HG03558 (cell line): Measurements from ENCODE around the gene TBC1D21.

ENCODE experiments used
- ATAC-seq: cut with Tn5 transposase; IDR thresholded peaks from one replicate; pipeline ENCODE4 v1.9.1; 2021; ENCODE audit warnings: moderate number of reproducible peaks; ENCODE audit not compliant: unreplicated experiment; ENCODE audit errors: extremely low read depth

Gene TBC1D21

GRCh38 chr15:73905225-73905827, 32.0 kb downstream of the TBC1D21 start:
- no peak for ATAC-seq

DNA sequence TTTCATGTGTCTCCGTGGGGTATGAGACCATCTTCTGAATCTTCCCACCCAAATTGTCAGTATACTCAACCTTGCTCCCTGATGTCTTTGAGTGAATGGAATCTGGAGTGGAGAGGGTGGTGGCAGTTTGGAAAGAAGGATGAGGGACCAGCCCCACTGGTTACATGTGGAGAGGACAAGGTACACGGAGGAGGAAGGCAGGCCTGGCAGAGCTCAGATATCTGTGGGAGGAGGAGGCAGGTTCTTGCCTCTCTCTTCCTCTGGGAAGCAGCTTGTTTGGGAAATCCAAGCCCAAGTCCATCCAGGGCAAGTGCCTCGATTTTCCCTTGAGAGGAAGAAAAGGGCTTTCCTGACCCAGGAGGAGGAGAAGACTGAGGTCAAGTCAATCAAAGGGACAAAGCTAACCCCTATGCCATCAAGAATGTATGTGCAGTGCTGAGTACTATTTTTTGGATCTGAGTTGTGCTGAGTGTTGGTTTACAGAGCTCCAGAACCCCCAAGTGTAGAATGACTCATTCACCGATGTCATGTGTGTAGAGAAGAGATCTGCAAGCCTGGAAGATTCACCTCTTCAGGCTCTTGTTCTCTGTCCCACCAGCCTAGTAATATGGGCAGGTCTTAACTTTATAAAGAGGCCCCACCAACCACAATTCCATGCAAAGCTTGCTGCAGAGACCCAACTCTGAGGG, 33.1 kb downstream of the TBC1D21 start:
- no peak for ATAC-seq

GRCh38 chr15:73907035-73907408, 33.7 kb downstream of the TBC1D21 start:
- no peak for ATAC-seq

GRCh38 chr15:73908030-73908821, 34.9 kb downstream of the TBC1D21 start:
- no peak for ATAC-seq

DNA sequence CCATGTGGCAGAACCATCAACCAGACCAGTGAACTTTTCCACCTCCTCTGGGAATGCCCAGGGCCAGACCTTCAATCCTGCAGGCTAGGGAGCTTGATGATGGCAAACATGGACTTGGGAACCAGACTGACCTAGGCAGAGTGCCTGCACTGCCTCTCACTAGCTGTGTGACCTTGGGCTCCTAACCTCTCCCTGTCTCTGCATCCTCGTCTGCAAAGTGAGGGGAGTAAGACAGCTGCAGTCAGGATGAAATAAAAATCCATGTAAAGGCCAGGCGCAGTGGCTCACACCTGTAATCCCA, 35.4 kb downstream of the TBC1D21 start:
- no peak for ATAC-seq

- ATAC-seq, result no peak
Observed at GRCh38 chr15:73909651-73910050, 36.3 kb downstream of the TBC1D21 start.

- no peak for ATAC-seq
Observed at GRCh38 chr15:73910522-73911303, 37.3 kb downstream of the TBC1D21 start.

GRCh38 chr15:73912030-73912596, 38.7 kb downstream of the TBC1D21 start:
- ATAC-seq, result no peak

DNA sequence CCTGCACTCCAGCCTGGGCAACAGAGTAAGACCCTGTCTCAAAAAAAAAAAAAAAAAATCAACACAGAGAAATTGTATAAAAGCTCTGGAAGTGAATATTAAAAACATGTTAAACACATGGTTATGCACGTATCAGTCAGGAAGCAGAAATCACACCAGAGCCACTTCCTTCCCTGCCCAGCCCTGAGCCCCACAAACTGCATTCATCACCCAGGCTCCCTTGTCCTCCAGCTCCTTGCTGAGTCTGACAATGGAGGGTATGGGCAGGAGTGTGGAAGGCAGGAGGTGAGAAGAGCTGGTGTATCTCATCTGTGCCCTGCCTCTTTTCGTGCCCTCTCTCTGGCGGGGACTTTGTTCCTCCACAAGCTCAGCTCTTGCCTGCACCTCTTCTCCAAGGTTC, 40.8 kb downstream of the TBC1D21 start:
- no peak for ATAC-seq

- no peak for ATAC-seq
Observed at GRCh38 chr15:73915082-73915481, 41.7 kb downstream of the TBC1D21 start.

- no peak for ATAC-seq
Observed at GRCh38 chr15:73918784-73919183, 45.4 kb downstream of the TBC1D21 start.

GRCh38 chr15:73919706-73920105, 46.3 kb downstream of the TBC1D21 start:
- ATAC-seq, result no peak

GRCh38 chr15:73921254-73921925, 48.0 kb downstream of the TBC1D21 start:
- ATAC-seq, result no peak

- ATAC-seq, result no peak
Observed at GRCh38 chr15:73922186-73923151, 49.1 kb downstream of the TBC1D21 start.

GRCh38 chr15:73923156-73923487, 49.8 kb downstream of the TBC1D21 start:
- no peak for ATAC-seq

DNA sequence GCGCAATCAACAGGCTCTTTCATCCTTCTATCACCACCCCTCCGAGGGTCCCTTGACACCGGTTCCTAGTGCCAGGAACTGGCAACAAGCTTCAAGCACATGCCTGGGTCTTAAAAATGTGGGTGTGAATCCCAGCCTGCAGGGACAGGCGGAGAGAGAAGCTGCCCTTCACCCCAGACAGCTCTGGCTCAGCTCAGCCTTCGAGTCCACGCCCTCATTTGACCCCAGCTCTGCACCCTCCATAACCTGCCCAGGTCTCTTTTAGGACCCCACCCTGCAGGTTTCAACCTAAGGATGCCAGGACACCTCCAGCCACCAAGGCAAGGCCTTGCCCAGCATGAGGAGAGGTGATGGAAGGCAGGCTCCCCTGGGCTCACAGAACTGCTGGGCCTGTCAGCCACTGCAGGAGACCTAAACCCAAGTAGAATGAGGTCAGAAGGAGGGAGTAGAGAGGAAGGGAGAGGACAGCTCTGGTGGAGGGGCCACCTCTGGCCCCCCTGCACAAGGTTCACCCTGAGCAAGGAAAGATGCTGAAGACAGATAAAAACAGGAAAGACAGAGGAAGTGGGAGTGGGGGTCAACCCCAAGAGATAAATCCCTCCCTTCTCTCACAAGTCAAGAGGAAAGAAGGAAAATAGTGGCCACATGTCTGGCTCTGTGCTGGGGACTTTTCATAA, 50.3 kb downstream of the TBC1D21 start:
- no peak for ATAC-seq

DNA sequence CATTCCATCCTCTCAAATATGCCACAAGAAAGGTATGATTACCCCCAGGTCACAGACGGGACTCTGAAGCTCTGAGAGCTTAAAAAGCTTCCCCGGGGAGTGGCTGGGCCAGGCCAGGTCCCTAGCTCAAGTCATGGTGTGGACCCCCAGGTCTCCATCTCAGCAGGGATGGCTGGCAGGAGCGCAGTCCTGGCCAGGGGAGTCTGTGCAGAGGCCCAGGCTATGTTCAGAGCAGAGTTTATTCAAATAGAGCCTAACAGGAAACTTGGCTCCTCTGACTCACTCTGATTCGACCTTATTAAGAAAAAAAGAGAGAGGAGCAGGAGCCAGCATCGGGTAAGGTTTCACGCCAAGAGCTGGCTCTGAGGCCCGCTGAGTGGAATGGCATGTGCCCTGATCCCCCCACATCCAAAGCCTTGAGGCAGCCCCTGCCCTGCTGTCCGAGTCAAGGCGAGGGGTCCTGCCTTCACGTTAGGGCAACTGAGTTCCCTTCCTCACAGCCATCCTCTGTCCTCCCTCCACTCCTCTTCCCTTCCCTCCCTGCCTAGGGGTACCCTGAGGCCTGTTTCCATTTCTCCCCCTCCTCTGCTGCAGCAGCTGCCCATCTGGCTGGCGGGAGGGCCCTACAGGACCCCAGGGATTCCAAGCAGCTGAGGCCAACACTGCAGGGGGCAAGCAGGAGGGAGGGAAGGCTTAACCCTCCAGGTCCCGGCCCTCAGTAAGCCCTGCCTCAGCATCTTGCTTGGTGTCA, 51.0 kb downstream of the TBC1D21 start:
- ATAC-seq, result no peak

DNA sequence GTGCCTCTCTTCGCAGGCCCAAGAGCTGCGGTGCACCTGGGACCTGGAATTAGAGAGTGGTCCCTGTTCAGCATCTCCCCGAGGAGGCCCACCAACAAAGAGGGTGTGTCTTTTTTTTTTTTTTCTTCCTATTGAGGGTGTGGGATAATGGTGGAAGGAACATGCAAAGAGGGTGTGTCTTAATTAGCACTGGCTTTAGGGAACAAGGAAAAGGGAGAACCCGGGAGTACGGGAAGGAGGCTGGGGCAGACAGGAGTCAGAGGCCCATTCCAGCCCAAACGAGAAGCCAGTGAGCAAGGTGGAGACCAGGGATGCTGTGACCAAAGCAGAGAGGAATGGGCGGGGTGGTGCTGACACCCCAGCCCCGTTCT, 52.5 kb downstream of the TBC1D21 start:
- no peak for ATAC-seq
